Liver (tissue), 9 donors: Measurements from ENCODE around the gene BMPER. TPM values are rescaled to one million over a fixed set of nuclear protein-coding genes. Genes with fewer than 3 reads are reported as not detected.

Source experiments
- DNase-seq: peaks from one replicate; pipeline ENCODE4 v3.0.0-alpha.2; 2017; ENCODE audit warnings: low spot score
- H3K27ac ChIP-seq, 2 donors: one replicate each; pipeline ENCODE4 v1.7.0; 2013; ENCODE audit warnings: inconsistent platforms in 2 of 2, low read length in 2 of 2, control low read depth in 1 of 2, low read depth in 1 of 2, mild to moderate bottlenecking in 1 of 2
- H3K27me3 ChIP-seq, 4 donors: one replicate each; pipeline versions ENCODE4 v1.6.1 to v1.7.0; 2013; ENCODE audit warnings: low read length in 3 of 4, inconsistent platforms in 1 of 4, mild to moderate bottlenecking in 1 of 4, moderate library complexity in 1 of 4; ENCODE audit not compliant: control insufficient read depth in 4 of 4, insufficient read depth in 4 of 4
- H3K36me3 ChIP-seq, 4 donors: one replicate each; pipeline versions ENCODE4 v1.6.1 to v1.7.0; 2013; ENCODE audit warnings: low read length in 3 of 4, mild to moderate bottlenecking in 3 of 4, low read depth in 1 of 4, moderate library complexity in 1 of 4; ENCODE audit not compliant: control insufficient read depth in 4 of 4, insufficient read depth in 3 of 4
- H3K4me1 ChIP-seq, 4 donors: one replicate each; pipeline versions ENCODE4 v1.6.1 to v1.7.0; 2013; ENCODE audit warnings: low read length in 3 of 4, mild to moderate bottlenecking in 3 of 4, moderate library complexity in 1 of 4; ENCODE audit not compliant: control insufficient read depth in 4 of 4, insufficient read depth in 4 of 4
- H3K4me3 ChIP-seq, 3 donors: one replicate each; pipeline versions ENCODE4 v1.6.1 to v1.7.0; 2013; ENCODE audit warnings: low read length in 3 of 3, control low read depth in 1 of 3, low read depth in 1 of 3, mild to moderate bottlenecking in 1 of 3
- H3K9ac ChIP-seq, 2 donors: one replicate each; pipeline ENCODE4 v1.7.0; 2013; ENCODE audit warnings: low read length in 2 of 2, mild to moderate bottlenecking in 2 of 2, moderate library complexity in 2 of 2, control low read depth in 1 of 2, low read depth in 1 of 2
- H3K9me3 ChIP-seq, 4 donors: one replicate each; pipeline versions ENCODE4 v1.6.1 to v1.7.0; 2013; ENCODE audit warnings: low read length in 3 of 4; ENCODE audit not compliant: control insufficient read depth in 4 of 4
- EGR1 ChIP-seq, 2 donors: IDR thresholded peaks; 2 replicates each; pipeline ENCODE4 v1.6.1; 2016 to 2018; ENCODE audit warnings: antibody characterized with exemption in 2 of 2, low read depth in 2 of 2
- FOXA1 ChIP-seq: IDR thresholded peaks from 2 replicates; pipeline ENCODE4 v1.6.1; 2016; ENCODE audit warnings: antibody characterized with exemption
- FOXA2 ChIP-seq: IDR thresholded peaks from 2 replicates; pipeline ENCODE4 v1.6.1; 2016; ENCODE audit warnings: antibody characterized with exemption
- HNF4A ChIP-seq, 2 donors: conservative IDR thresholded peaks; 2 replicates each; pipeline ENCODE4 v1.6.1; 2016; ENCODE audit warnings: antibody characterized with exemption in 2 of 2, mild to moderate bottlenecking in 2 of 2
- HNF4G ChIP-seq: IDR thresholded peaks from 2 replicates; pipeline ENCODE4 v1.6.1; 2016; ENCODE audit warnings: antibody characterized with exemption
- JUND ChIP-seq, 2 donors: IDR thresholded peaks; 2 replicates each; pipeline ENCODE4 v1.6.1; 2016; ENCODE audit warnings: antibody characterized with exemption in 2 of 2
- MAX ChIP-seq: IDR thresholded peaks from 2 replicates; pipeline ENCODE4 v1.6.1; 2016; ENCODE audit warnings: antibody characterized with exemption
- NR2F2 ChIP-seq: IDR thresholded peaks from 2 replicates; pipeline ENCODE4 v1.6.1; 2016; ENCODE audit warnings: antibody characterized with exemption
- RAD21 ChIP-seq, 2 donors: IDR thresholded peaks; 2 replicates each; pipeline ENCODE4 v1.6.1; 2016; ENCODE audit warnings: antibody characterized with exemption in 2 of 2, mild to moderate bottlenecking in 2 of 2
- REST ChIP-seq: IDR thresholded peaks from 2 replicates; pipeline ENCODE4 v1.6.1; 2016; ENCODE audit warnings: antibody characterized with exemption, mild to moderate bottlenecking
- RXRA ChIP-seq, 2 donors: IDR thresholded peaks; 2 replicates each; pipeline ENCODE4 v1.6.1; 2017 to 2018; ENCODE audit warnings: antibody characterized with exemption in 2 of 2, mild to moderate bottlenecking in 1 of 2
- TAF1 ChIP-seq: conservative IDR thresholded peaks from 2 replicates; pipeline ENCODE4 v1.6.1; 2016; ENCODE audit warnings: antibody characterized with exemption, mild to moderate bottlenecking
- YY1 ChIP-seq: IDR thresholded peaks from 2 replicates; pipeline ENCODE4 v1.6.1; 2016; ENCODE audit warnings: antibody characterized with exemption, mild to moderate bottlenecking
- ZBTB33 ChIP-seq: IDR thresholded peaks from 2 replicates; pipeline ENCODE4 v1.6.1; 2016; ENCODE audit warnings: antibody characterized with exemption
- WGBS: extraction: QIAGEN DNeasy Blood & Tissue Kit; methylation state at CpG from one replicate; pipeline ENCODE4 v1.1.7; 2013; 5-methylcytosine and 5-hydroxymethylcytosine counted together
- polyA plus RNA-seq, 2 donors: library from polyadenylated mRNA; stranded (reverse) in 1 of 2; unstranded in 1 of 2; fragments of 200-250 nt in 1 of 2; fragments of >200 nt in 1 of 2; fragmentation: Nextera tagmentation in 1 of 2; extraction: Ambion mirVana in 1 of 2; gene quantifications; one replicate each; pipeline versions ENCODE4 v1.2.1 to v1.2.3, GENCODE V29; 2013 to 2015
- total RNA-seq, 2 donors: library from RNA; depleted of rRNA; stranded (reverse); fragments of >200 nt; gene quantifications; one replicate each; pipeline ENCODE4 v1.2.3, GENCODE V29; 2014
- TF ChIP-seq, protein P1 (sequence below): IDR thresholded peaks from 2 replicates; pipeline ENCODE4 v1.6.1; 2016; ENCODE audit warnings: antibody characterized with exemption
- TF ChIP-seq, protein P2 (sequence below): fragments of 150-350 bp; IDR thresholded peaks from 2 replicates; pipeline ENCODE4 v1.5.1; 2017; ENCODE audit warnings: improper control_type of control experiment, low read depth, low read length; ENCODE audit not compliant: missing input control
- donor health status: healthy.
- donor health status: healthy.
- donor health status: healthy.
- donor health status: healthy.
- donor health status: healthy.

Gene BMPER
- total and polyA plus RNA-seq, 4 donors = 4.0 to 8.5 (median 6.2) TPM

DNA sequence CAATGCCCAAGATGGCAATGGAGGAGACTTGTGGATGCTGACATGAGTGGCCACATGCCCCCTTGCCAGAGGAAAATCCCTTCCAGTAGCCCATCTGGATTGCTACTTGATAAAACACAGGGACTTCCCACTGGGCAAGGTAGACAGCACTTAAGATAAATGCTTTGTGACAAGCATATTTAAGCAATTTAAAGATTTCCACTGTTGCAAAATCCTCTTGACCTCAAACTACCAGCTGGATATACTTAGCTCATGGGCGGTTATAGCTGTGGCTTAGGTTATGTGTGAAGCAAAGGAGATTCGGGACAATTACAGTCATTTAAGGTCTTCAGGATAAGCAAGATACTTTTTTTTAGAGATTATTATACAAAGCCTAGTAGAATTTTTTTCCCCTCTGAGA is 238.1 kb downstream of the BMPER start:
- Histone ChIP-seq H3K27ac (no peak overlapping the region), H3K36me3 (no peaks in the 10 kb centered on the region), H3K9me3 (no peaks in the 10 kb centered on the region), H3K9ac (no peak overlapping the region), H3K27me3 (no peaks in the 10 kb centered on the region), H3K4me1 (no peaks in the 10 kb centered on the region), H3K4me3 (no peak overlapping the region)
- no peak for DNase-seq
- TF ChIP-seq RAD21 (IDR thresholded peaks at IDR 0.05) = no peak
- no peak for TF ChIP-seq NR2F2
- TF ChIP-seq, protein P1, sequence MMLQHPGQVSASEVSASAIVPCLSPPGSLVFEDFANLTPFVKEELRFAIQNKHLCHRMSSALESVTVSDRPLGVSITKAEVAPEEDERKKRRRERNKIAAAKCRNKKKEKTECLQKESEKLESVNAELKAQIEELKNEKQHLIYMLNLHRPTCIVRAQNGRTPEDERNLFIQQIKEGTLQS = no peak
- no peak for TF ChIP-seq REST
- WGBS = 81% methylated on average over 2 of the region's 2 CpGs

DNA sequence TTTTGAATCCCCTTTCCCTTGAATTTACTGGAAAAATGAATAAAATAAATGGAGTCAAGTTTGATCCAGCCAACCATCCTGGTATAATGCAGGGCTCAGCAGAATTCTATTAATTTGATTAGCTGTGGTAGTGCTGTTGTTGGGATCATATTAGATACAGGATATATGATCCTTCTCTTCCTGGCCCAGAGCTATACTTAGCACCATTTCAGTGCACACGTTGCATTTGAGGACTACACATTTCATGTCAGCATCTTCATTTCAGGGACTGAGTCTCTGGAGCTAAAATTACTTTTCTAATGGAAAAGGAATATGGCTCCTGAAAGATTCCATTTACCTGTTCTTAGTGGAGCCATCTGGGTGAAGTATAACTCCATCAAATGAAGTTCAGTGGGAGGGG is 240.3 kb downstream of the BMPER start:
- no peak overlapping the region for H3K27ac ChIP-seq
- no peaks in the 10 kb centered on the region for H3K27me3 ChIP-seq
- H3K36me3 ChIP-seq = no peaks in the 10 kb centered on the region
- no peaks in the 10 kb centered on the region for H3K9me3 ChIP-seq
- TF ChIP-seq YY1 = no peak
- no peak for TF ChIP-seq FOXA2
- no peak for TF ChIP-seq HNF4G
- TF ChIP-seq TAF1 = no peak
- no peak for TF ChIP-seq RXRA (IDR thresholded peaks at IDR 0.05)
- no peak for TF ChIP-seq HNF4A (conservative IDR thresholded peaks at IDR 0.05)
- TF ChIP-seq NR2F2 = no peak
- TF ChIP-seq JUND (IDR thresholded peaks at IDR 0.05) = no peak
- TF ChIP-seq MAX = no peak
- TF ChIP-seq, protein P2, sequence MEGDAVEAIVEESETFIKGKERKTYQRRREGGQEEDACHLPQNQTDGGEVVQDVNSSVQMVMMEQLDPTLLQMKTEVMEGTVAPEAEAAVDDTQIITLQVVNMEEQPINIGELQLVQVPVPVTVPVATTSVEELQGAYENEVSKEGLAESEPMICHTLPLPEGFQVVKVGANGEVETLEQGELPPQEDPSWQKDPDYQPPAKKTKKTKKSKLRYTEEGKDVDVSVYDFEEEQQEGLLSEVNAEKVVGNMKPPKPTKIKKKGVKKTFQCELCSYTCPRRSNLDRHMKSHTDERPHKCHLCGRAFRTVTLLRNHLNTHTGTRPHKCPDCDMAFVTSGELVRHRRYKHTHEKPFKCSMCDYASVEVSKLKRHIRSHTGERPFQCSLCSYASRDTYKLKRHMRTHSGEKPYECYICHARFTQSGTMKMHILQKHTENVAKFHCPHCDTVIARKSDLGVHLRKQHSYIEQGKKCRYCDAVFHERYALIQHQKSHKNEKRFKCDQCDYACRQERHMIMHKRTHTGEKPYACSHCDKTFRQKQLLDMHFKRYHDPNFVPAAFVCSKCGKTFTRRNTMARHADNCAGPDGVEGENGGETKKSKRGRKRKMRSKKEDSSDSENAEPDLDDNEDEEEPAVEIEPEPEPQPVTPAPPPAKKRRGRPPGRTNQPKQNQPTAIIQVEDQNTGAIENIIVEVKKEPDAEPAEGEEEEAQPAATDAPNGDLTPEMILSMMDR = no peak
- no peak for TF ChIP-seq EGR1 (IDR thresholded peaks at IDR 0.05; ENCODE audit: low read depth in 2 of 2)
- no peak for TF ChIP-seq FOXA1
- no peak for TF ChIP-seq ZBTB33
- no peak for DNase-seq
- H3K9ac ChIP-seq = no peak overlapping the region
- WGBS = 60% methylated on average over 1 of the region's 1 CpG
- no peaks in the 10 kb centered on the region for H3K4me1 ChIP-seq
- H3K4me3 ChIP-seq = no peak overlapping the region
